K562 (cell line): ENCODE measurements around the gene SMYD2. TPM values are rescaled to one million over a fixed set of nuclear protein-coding genes. Genes with fewer than 3 reads are reported as not detected.

Experiments
- ATAC-seq: fragments of 200-7000 bp; cut with Tn5 transposase; 3 replicates; pipeline ENCODE4 v1.9.1; 2020; ENCODE audit warnings: moderate library complexity
- BruUV-seq: library from RNA; stranded (reverse); fragments of 400-500 nt; replicated peaks from 2 replicates; lab custom pipeline; 2021; lab: Mats Ljungman, UMichigan
- CTCF ChIA-PET: fragments of 300-600 bp; formaldehyde crosslinking; extraction: SDS; loops from one replicate; lab custom pipeline; 2021; ENCODE audit warnings: low intra/inter-chr PET ratio; lab: Yijun Ruan, JAX
- POLR2A ChIA-PET: fragments of 300-600, 350-650 bp; sonication (Branson Sonifier 250); formaldehyde crosslinking; extraction: SDS; loops from one replicate; lab custom pipeline; 2021; ENCODE audit warnings: antibody characterized with exemption, inconsistent platforms; lab: Yijun Ruan, JAX
- DNase-seq, 4 experiments: peaks; one replicate each; pipeline versions ENCODE4 v3.0.0 to v3.0.0-alpha.2; 2011 to 2018; ENCODE audit warnings: low spot score in 3 of 4, mixed read lengths in 3 of 4; ENCODE audit errors: extremely low read depth in 1 of 4
- FAIRE-seq: peaks from 2 replicates; lab custom pipeline; 2011; peaks lifted over from hg19 to GRCh38; lab: Jason Lieb, UNC
- H2AFZ ChIP-seq: 2 replicates; pipeline ENCODE4 v1.6.0; 2011; ENCODE audit warnings: low read depth, low read length, control low read depth, inconsistent platforms
- H3K27ac ChIP-seq: fragments of 200-600 bp; 3 replicates; pipeline ENCODE4 v1.8.0; 2011; ENCODE audit warnings: low read depth, mild to moderate bottlenecking, control low read depth, inconsistent platforms, low read length, moderate library complexity, mixed read lengths; ENCODE audit errors: extremely low read depth
- H3K27me3 ChIP-seq, 2 experiments: fragments of 300-600 bp in 1 of 2; 2 replicates in 1 of 2; 3 replicates in 1 of 2; pipeline versions ENCODE4 v1.6.0 to v1.8.0; 2011; ENCODE audit warnings: inconsistent platforms in 2 of 2, low read length in 2 of 2, mild to moderate bottlenecking in 1 of 2, mixed read lengths in 1 of 2, moderate library complexity in 1 of 2; ENCODE audit not compliant: control insufficient read depth in 2 of 2, insufficient read depth in 2 of 2
- H3K36me3 ChIP-seq: fragments of 300-600 bp; 3 replicates; pipeline ENCODE4 v1.8.0; 2011; ENCODE audit warnings: mild to moderate bottlenecking, low read length, inconsistent platforms; ENCODE audit not compliant: control insufficient read depth, insufficient read depth
- H3K4me1 ChIP-seq, 2 experiments: fragments of 200-600 bp in 1 of 2; replicated peaks in 1 of 2; 2 replicates in 1 of 2; 3 replicates in 1 of 2; pipeline versions ENCODE4 v1.5.1 to v1.8.0; 2011; ENCODE audit warnings: inconsistent platforms in 2 of 2, low read length in 2 of 2, mild to moderate bottlenecking in 1 of 2, mixed read lengths in 1 of 2, moderate library complexity in 1 of 2; ENCODE audit not compliant: control insufficient read depth in 2 of 2, insufficient read depth in 2 of 2
- H3K4me2 ChIP-seq: 2 replicates; pipeline ENCODE4 v1.6.1; 2011; ENCODE audit warnings: low read length, control low read depth, inconsistent platforms, mixed read lengths; ENCODE audit not compliant: insufficient read depth
- H3K4me3 ChIP-seq: fragments of 200-600 bp; sonication (generic), shearing (Covaris generic); 2 replicates; pipeline ENCODE4 v1.5.1; 2016; ENCODE audit warnings: control low read depth, inconsistent platforms
- H3K79me2 ChIP-seq: fragments of 200-600 bp; 3 replicates; pipeline ENCODE4 v1.8.0; 2011; ENCODE audit warnings: low read length, inconsistent platforms; ENCODE audit not compliant: control insufficient read depth, insufficient read depth
- H3K9ac ChIP-seq, 2 experiments: 2 replicates each; pipeline versions ENCODE4 v1.6.0 to v1.6.1; 2011; ENCODE audit warnings: low read depth in 2 of 2, low read length in 2 of 2, control low read depth in 1 of 2, inconsistent platforms in 1 of 2, mild to moderate bottlenecking in 1 of 2, mixed read lengths in 1 of 2; ENCODE audit not compliant: insufficient read depth in 1 of 2
- H3K9me1 ChIP-seq: one replicate; pipeline ENCODE4 v1.6.0; 2011; ENCODE audit warnings: inconsistent platforms, mild to moderate bottlenecking, low read length, moderate library complexity; ENCODE audit not compliant: control insufficient read depth, insufficient read depth
- H3K9me3 ChIP-seq: replicated peaks from 2 replicates; pipeline ENCODE4 v1.5.1; 2011; ENCODE audit warnings: low read depth, low read length, inconsistent platforms; ENCODE audit not compliant: control insufficient read depth, insufficient read depth
- H4K20me1 ChIP-seq: replicated peaks from 2 replicates; pipeline ENCODE4 v1.6.1; 2011; ENCODE audit warnings: low read length, inconsistent platforms, mixed read lengths; ENCODE audit not compliant: control insufficient read depth, insufficient read depth
- WGBS: fragments of 100-300 bp; shearing (Covaris generic); methylation state at CpG from one replicate; pipeline ENCODE4 v1.1.6; 2016; ENCODE audit warnings: low coverage, mixed read lengths; ENCODE audit not compliant: insufficient coverage; ENCODE audit errors: missing lambda C conversion rate; 5-methylcytosine and 5-hydroxymethylcytosine counted together
- in situ Hi-C: fragments of 300-500 bp; cut with MboI; formaldehyde crosslinking; loops from 4 replicates; pipeline ENCODE4 v1.15.0; 2018; ENCODE audit warnings: inconsistent platforms, mixed read lengths
- intact Hi-C: fragments of 100-400 bp; cut with micrococcal nuclease; formaldehyde crosslinking; loops from 2 replicates; pipeline ENCODE4 v1.14.2; 2022
- polyA plus RNA-seq, 8 experiments: library from polyadenylated mRNA; depleted of rRNA in 4 of 8; stranded (reverse) in 5 of 8; unstranded in 3 of 8; fragments of >200 nt; fragmentation: Nextera tagmentation in 2 of 8; fragmentation: Illumina TruSeq in 1 of 8; extraction: Ambion mirVana in 2 of 8; extraction: Trizol in 1 of 8; gene quantifications; 2 replicates each; pipeline versions ENCODE4 v1.2.1 to v1.2.3, GENCODE V29; 2011 to 2014; ENCODE audit warnings: inconsistent platforms in 1 of 8, missing spikeins in 1 of 8
- total RNA-seq, 7 experiments: library from RNA; depleted of rRNA in 6 of 7; stranded (reverse); fragments of >200 nt in 6 of 7; fragmentation: Illumina TruSeq in 2 of 7; extraction: Trizol in 2 of 7; gene quantifications; 2 replicates each; pipeline versions ENCODE4 v1.2.1 to v1.2.3, GENCODE V29; 2011 to 2021; ENCODE audit warnings: low replicate concordance in 1 of 7
- TF ChIP-seq, protein P1 (sequence below): sonication (generic); formaldehyde crosslinking; IDR thresholded peaks from 2 replicates; pipeline ENCODE4 v1.8.0; 2023; ENCODE audit warnings: missing genetic modification reagents, mild to moderate bottlenecking, borderline replicate concordance
- TF ChIP-seq, protein P2 (sequence below): fragments of 250-450 bp; sonication (Bioruptor Pico); IDR thresholded peaks from 2 replicates; pipeline ENCODE4 v1.5.0; 2021

SMYD2 gene
- total and polyA plus RNA-seq, 9 of the 15 experiments (the other 6 are each of a cell fraction or from before 2014, with no cell fraction given): 13.8 to 81.3 (median 39.9) TPM

DNA sequence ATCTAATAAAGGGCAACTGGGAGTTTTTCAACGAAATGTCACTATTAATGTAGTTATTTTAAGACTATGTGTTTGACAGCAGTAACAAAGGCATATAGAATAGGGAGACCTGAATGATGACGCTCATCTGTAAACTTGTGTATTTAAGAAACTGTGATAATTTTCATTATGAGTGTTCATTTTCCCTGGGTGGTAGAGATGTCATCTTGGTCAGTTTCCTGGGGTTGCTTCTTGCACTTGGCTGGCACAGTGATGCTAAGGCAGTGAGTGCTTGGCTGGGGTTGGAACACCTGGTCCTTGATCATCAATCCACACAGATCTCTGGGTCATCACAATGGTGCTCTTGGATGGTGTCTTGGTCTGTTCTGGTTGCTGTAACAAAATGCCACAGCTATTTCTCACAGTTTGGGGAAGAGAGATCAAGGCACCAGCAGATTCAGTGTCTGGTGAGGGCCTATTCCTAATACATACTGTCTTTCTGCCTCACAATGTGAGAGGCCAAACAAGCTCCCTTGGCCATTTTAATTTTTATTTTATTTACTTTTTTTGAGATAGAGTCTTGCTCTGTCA, 7.9 kb upstream of the SMYD2 start:
- BruUV-seq: no TSS peak
- FAIRE-seq: no peak
- TF ChIP-seq, protein P1, sequence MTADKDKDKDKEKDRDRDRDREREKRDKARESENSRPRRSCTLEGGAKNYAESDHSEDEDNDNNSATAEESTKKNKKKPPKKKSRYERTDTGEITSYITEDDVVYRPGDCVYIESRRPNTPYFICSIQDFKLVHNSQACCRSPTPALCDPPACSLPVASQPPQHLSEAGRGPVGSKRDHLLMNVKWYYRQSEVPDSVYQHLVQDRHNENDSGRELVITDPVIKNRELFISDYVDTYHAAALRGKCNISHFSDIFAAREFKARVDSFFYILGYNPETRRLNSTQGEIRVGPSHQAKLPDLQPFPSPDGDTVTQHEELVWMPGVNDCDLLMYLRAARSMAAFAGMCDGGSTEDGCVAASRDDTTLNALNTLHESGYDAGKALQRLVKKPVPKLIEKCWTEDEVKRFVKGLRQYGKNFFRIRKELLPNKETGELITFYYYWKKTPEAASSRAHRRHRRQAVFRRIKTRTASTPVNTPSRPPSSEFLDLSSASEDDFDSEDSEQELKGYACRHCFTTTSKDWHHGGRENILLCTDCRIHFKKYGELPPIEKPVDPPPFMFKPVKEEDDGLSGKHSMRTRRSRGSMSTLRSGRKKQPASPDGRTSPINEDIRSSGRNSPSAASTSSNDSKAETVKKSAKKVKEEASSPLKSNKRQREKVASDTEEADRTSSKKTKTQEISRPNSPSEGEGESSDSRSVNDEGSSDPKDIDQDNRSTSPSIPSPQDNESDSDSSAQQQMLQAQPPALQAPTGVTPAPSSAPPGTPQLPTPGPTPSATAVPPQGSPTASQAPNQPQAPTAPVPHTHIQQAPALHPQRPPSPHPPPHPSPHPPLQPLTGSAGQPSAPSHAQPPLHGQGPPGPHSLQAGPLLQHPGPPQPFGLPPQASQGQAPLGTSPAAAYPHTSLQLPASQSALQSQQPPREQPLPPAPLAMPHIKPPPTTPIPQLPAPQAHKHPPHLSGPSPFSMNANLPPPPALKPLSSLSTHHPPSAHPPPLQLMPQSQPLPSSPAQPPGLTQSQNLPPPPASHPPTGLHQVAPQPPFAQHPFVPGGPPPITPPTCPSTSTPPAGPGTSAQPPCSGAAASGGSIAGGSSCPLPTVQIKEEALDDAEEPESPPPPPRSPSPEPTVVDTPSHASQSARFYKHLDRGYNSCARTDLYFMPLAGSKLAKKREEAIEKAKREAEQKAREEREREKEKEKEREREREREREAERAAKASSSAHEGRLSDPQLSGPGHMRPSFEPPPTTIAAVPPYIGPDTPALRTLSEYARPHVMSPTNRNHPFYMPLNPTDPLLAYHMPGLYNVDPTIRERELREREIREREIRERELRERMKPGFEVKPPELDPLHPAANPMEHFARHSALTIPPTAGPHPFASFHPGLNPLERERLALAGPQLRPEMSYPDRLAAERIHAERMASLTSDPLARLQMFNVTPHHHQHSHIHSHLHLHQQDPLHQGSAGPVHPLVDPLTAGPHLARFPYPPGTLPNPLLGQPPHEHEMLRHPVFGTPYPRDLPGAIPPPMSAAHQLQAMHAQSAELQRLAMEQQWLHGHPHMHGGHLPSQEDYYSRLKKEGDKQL (CRISPR knock-in tag): no peak
- TF ChIP-seq, protein P2, sequence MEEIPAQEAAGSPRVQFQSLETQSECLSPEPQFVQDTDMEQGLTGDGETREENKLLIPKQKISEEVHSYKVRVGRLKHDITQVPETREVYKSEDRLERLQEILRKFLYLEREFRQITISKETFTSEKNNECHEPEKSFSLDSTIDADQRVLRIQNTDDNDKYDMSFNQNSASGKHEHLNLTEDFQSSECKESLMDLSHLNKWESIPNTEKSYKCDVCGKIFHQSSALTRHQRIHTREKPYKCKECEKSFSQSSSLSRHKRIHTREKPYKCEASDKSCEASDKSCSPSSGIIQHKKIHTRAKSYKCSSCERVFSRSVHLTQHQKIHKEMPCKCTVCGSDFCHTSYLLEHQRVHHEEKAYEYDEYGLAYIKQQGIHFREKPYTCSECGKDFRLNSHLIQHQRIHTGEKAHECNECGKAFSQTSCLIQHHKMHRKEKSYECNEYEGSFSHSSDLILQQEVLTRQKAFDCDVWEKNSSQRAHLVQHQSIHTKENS (CRISPR knock-in tag): no peak
- TF ChIP-seq, all 486 proteins: peak for 0
- Histone ChIP-seq H3K27ac (no peak overlapping the region), H3K36me3 (no peaks in the 10 kb centered on the region), H3K4me3 (no peak overlapping the region), H3K9ac (no peak overlapping the region), H3K27me3 (peaks cover 9 to 18% of the 10 kb centered on the region in 2 experiments; a peak in 4 of 5 replicates), H3K4me2 (no peak overlapping the region), H2AFZ (no peak overlapping the region), H4K20me1 (no peaks in the 10 kb centered on the region), H3K9me3 (no peaks in the 10 kb centered on the region), H3K4me1 (no peaks in the 10 kb centered on the region), H3K79me2 (no peaks in the 10 kb centered on the region), H3K9me1 (no peaks in the 10 kb centered on the region)
- ChIA-PET POLR2A (interaction anchor here (0.6 kb wide), 1 partner anchor 741 kb away, joined by 4 read pairs; no protein-coding TSS in a partner anchor), CTCF (interaction anchor here (2.8 kb wide), 1 partner anchor 56 kb away, joined by 13 read pairs; no protein-coding TSS in a partner anchor)
- DNase-seq (no peak), ATAC-seq (no peak)
- in situ Hi-C loops: no loop called here
- 5% methylated on average over 2 of the region's 2 CpGs for WGBS
- intact Hi-C loops: no loop called here
